Measurements from ENCODE around the gene PAPOLB.

- peak; percentile 85 to 89 for TF ChIP-seq RAD21 (IDR thresholded peaks at IDR 0.05 in 1 of 2, conservative IDR thresholded peaks at IDR 0.05 in 1 of 2; ENCODE audit: low read depth in 2 of 2, low read length in 2 of 2)
- no peak for TF ChIP-seq CEBPB (IDR thresholded peaks at IDR 0.05; ENCODE audit: low read depth, low read length)
- no peak for TF ChIP-seq TAF1 (IDR thresholded peaks at IDR 0.05; ENCODE audit: low read depth, low read length)
- TF ChIP-seq CHD1 (IDR thresholded peaks at IDR 0.05; ENCODE audit: low read depth, low read length), result no peak
- no peak for TF ChIP-seq POLR2A (IDR thresholded peaks at IDR 0.05; ENCODE audit: control extremely low read depth in 1 of 2, low read depth in 2 of 2, low read length in 2 of 2)
- TF ChIP-seq CTCF (IDR thresholded peaks at IDR 0.05; ENCODE audit: control extremely low read depth in 1 of 3, insufficient read depth in 1 of 3, low read depth in 1 of 3, low read length in 3 of 3), result peak; percentile 98 to 100 (median 100)
- no peak for TF ChIP-seq YY1 (IDR thresholded peaks at IDR 0.05; ENCODE audit: low read depth, low read length)
Measured at GRCh38 chr7:4830176-4830575, 31.7 kb downstream of the PAPOLB start.

Measured in H1 (cell line).